ENCODE data around the gene SPHK2.

SPHK2 gene

GRCh38 chr19:48600679-48601417, 18.5 kb upstream of the SPHK2 start:
- no peak for DNase-seq (ENCODE audit: low read depth)
- no peak overlapping the region for H3K4me3 ChIP-seq (ENCODE audit: low read depth, low read length)

- no peak overlapping the region for H3K4me3 ChIP-seq (ENCODE audit: low read depth, low read length)
- DNase-seq (ENCODE audit: low read depth), result no peak
These were observed 16.3 kb upstream of the SPHK2 start for GRCh38 chr19:48603001-48603400.

- no peak for DNase-seq (ENCODE audit: low read depth)
- no peak overlapping the region for H3K4me3 ChIP-seq (ENCODE audit: low read depth, low read length)
These were observed 15.9 kb upstream of the SPHK2 start for GRCh38 chr19:48603449-48603848.

- H3K4me3 ChIP-seq (ENCODE audit: low read depth, low read length), result no peak overlapping the region
- no peak for DNase-seq (ENCODE audit: low read depth)
These were observed 15.5 kb upstream of the SPHK2 start for GRCh38 chr19:48603850-48604249.

GRCh38 chr19:48606463-48607358, 12.6 kb upstream of the SPHK2 start, which contains the start of gene SPACA4:
Gene SPACA4, plus strand, starts transcription at chr19:48606742. Its CDS starts 237 bp downstream, at chr19:48606979.
- no peak within 1 kb of the TSS for H3K4me3 ChIP-seq (ENCODE audit: low read depth, low read length)
- DNase-seq (ENCODE audit: low read depth), result no peak

GRCh38 chr19:48607359-48607755, 11.9 kb upstream of the SPHK2 start:
- H3K4me3 ChIP-seq (ENCODE audit: low read depth, low read length), result no peak overlapping the region

GRCh38 chr19:48608798-48609263, 10.5 kb upstream of the SPHK2 start:
- no peak overlapping the region for H3K4me3 ChIP-seq (ENCODE audit: low read depth, low read length)
- no peak for DNase-seq (ENCODE audit: low read depth)

More at GRCh38 chr19:48607359-48607755, 11.9 kb upstream of the SPHK2 start:
- no peak for DNase-seq (ENCODE audit: low read depth)

GRCh38 chr19:48609571-48610108, 9.7 kb upstream of the SPHK2 start:
- DNase-seq (ENCODE audit: low read depth), result no peak
- no peak overlapping the region for H3K4me3 ChIP-seq (ENCODE audit: low read depth, low read length)

- DNase-seq (ENCODE audit: low read depth), result no peak
- no peak overlapping the region for H3K4me3 ChIP-seq (ENCODE audit: low read depth, low read length)
These were observed 7.4 kb upstream of the SPHK2 start for GRCh38 chr19:48611872-48612271.

- no peak for DNase-seq (ENCODE audit: low read depth)
- no peak overlapping the region for H3K4me3 ChIP-seq (ENCODE audit: low read depth, low read length)
These were observed 6.1 kb upstream of the SPHK2 start for GRCh38 chr19:48613024-48613851.

- no peak overlapping the region for H3K4me3 ChIP-seq (ENCODE audit: low read depth, low read length)
- no peak for DNase-seq (ENCODE audit: low read depth)
These were observed 5.4 kb upstream of the SPHK2 start for GRCh38 chr19:48613852-48614435.

- DNase-seq (ENCODE audit: low read depth), result no peak
- H3K4me3 ChIP-seq (ENCODE audit: low read depth, low read length), result no peak within 1 kb of the TSS
These were observed 4.7 kb upstream of the SPHK2 start, which contains the start of gene FAM83E for GRCh38 chr19:48614436-48615230. Gene FAM83E, minus strand, starts transcription at chr19:48615076. Its CDS starts 1,704 bp downstream, at chr19:48613372.

GRCh38 chr19:48615231-48616040, 3.9 kb upstream of the SPHK2 start:
- H3K4me3 ChIP-seq (ENCODE audit: low read depth, low read length), result no peak overlapping the region
- DNase-seq (ENCODE audit: low read depth), result no peak

GRCh38 chr19:48616041-48616436, 3.3 kb upstream of the SPHK2 start:
- H3K4me3 ChIP-seq (ENCODE audit: low read depth, low read length), result no peak overlapping the region
- DNase-seq (ENCODE audit: low read depth), result no peak

- no peak for DNase-seq (ENCODE audit: low read depth)
- no peak overlapping the region for H3K4me3 ChIP-seq (ENCODE audit: low read depth, low read length)
These were observed 2.7 kb upstream of the SPHK2 start for GRCh38 chr19:48616491-48617056.

GRCh38 chr19:48617146-48617937, 2.0 kb upstream of the SPHK2 start:
- H3K4me3 ChIP-seq (ENCODE audit: low read depth, low read length), result peak overlapping the region; percentile 100
- no peak for DNase-seq (ENCODE audit: low read depth)
